ENCODE results near the gene SYNE1.

DNA sequence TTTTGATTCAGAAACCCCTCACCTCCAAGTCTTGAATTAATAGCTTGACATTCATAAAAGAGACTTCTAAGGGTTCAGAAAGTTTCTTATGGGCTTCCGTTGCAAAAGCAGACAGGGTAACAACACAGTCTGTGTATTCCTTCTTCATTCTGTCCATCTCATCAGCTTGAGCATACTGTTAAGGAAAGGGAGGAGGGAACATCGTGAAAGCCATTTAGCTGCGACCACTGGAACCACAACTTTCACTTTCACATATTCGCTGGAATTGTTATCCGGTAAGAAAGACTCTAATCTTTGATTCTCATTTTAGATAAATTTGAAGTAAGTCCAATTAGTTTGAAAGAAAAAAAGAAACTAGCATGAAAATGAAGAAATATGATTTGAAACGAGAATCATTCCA, 174.4 kb downstream of the SYNE1 start:
- TF ChIP-seq, protein P1, sequence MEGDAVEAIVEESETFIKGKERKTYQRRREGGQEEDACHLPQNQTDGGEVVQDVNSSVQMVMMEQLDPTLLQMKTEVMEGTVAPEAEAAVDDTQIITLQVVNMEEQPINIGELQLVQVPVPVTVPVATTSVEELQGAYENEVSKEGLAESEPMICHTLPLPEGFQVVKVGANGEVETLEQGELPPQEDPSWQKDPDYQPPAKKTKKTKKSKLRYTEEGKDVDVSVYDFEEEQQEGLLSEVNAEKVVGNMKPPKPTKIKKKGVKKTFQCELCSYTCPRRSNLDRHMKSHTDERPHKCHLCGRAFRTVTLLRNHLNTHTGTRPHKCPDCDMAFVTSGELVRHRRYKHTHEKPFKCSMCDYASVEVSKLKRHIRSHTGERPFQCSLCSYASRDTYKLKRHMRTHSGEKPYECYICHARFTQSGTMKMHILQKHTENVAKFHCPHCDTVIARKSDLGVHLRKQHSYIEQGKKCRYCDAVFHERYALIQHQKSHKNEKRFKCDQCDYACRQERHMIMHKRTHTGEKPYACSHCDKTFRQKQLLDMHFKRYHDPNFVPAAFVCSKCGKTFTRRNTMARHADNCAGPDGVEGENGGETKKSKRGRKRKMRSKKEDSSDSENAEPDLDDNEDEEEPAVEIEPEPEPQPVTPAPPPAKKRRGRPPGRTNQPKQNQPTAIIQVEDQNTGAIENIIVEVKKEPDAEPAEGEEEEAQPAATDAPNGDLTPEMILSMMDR (IDR thresholded peaks at IDR 0.05 in 8 of 11, conservative IDR thresholded peaks at IDR 0.05 in 3 of 11) = no peak
- no peak for TF ChIP-seq POLR2AphosphoS5 (IDR thresholded peaks at IDR 0.05)
